NT2/D1 (cell line): ENCODE results near the gene PWP1.

Experiments
- SUZ12 ChIP-seq: IDR thresholded peaks from 2 replicates; pipeline ENCODE4 v1.6.1; 2011; ENCODE audit not compliant: insufficient read length, insufficient read depth; ENCODE audit errors: extremely low read depth
- YY1 ChIP-seq: IDR thresholded peaks from 2 replicates; pipeline ENCODE4 v1.6.1; 2011; ENCODE audit not compliant: insufficient read length, insufficient read depth
- ZNF274 ChIP-seq: IDR thresholded peaks from 2 replicates; pipeline ENCODE4 v1.6.1; 2011; ENCODE audit warnings: mild to moderate bottlenecking, low read depth, low read length

- TF ChIP-seq YY1: no peak
- no peak for TF ChIP-seq SUZ12
- TF ChIP-seq ZNF274: no peak
Measured at GRCh38 chr12:107651571-107652449, 33.8 kb upstream of the PWP1 start.
